ENCODE measurements around the gene ZNF853.

ZNF853 gene

GRCh38 chr7:6589151-6589828, 26.1 kb upstream of the ZNF853 start:
- H3K27me3 Mint-ChIP-seq: no peaks in the 10 kb centered on the region
- no peak for DNase-seq
- H3K9me3 Mint-ChIP-seq: no peaks in the 10 kb centered on the region
- H3K4me3 Mint-ChIP-seq: peak overlapping the region; percentile 75
- peaks cover 43% of the 10 kb centered on the region for H3K36me3 Mint-ChIP-seq (ENCODE audit: low read depth)
- H3K4me1 Mint-ChIP-seq: peaks cover 14% of the 10 kb centered on the region
- no peak for ATAC-seq
- peak overlapping the region; percentile 69 for H3K27ac Mint-ChIP-seq

- Mint-ChIP-seq H3K4me1 (peaks cover 14% of the 10 kb centered on the region), H3K27ac (peak within 1 kb of the TSS; percentile 91), H3K4me3 (peak within 1 kb of the TSS; percentile 93), H3K27me3 (no peaks in the 10 kb centered on the region), H3K9me3 (no peaks in the 10 kb centered on the region), H3K36me3 (ENCODE audit: low read depth) (peaks cover 38% of the 10 kb centered on the region)
- DNase-seq: peak; percentile 88
- ATAC-seq: peak; percentile 94
These were observed 25.4 kb upstream of the ZNF853 start, which contains the start of gene INTS15 for GRCh38 chr7:6589829-6590644. TSS of gene INTS15 (plus strand) at chr7:6590021. CDS start at chr7:6590284, 263 bp downstream.

GRCh38 chr7:6590645-6591110, 24.7 kb upstream of the ZNF853 start:
- ATAC-seq (no peak), DNase-seq (no peak)
- no peaks in the 10 kb centered on the region for H3K27me3 Mint-ChIP-seq
- H3K4me1 Mint-ChIP-seq: peaks cover 14% of the 10 kb centered on the region
- H3K9me3 Mint-ChIP-seq: no peaks in the 10 kb centered on the region
- peak overlapping the region; percentile 91 for H3K27ac Mint-ChIP-seq
- H3K36me3 Mint-ChIP-seq (ENCODE audit: low read depth): peaks cover 36% of the 10 kb centered on the region
- peak overlapping the region; percentile 93 for H3K4me3 Mint-ChIP-seq

- Mint-ChIP-seq H3K27me3 (no peaks in the 10 kb centered on the region), H3K27ac (no peak overlapping the region), H3K9me3 (no peaks in the 10 kb centered on the region), H3K36me3 (ENCODE audit: low read depth) (peaks cover 37% of the 10 kb centered on the region), H3K4me3 (no peak overlapping the region), H3K4me1 (peaks cover 2% of the 10 kb centered on the region)
- ATAC-seq (no peak), DNase-seq (no peak)
These were observed 15.3 kb upstream of the ZNF853 start for GRCh38 chr7:6600093-6600492.

- peaks cover 2% of the 10 kb centered on the region for H3K4me1 Mint-ChIP-seq
- H3K9me3 Mint-ChIP-seq: no peaks in the 10 kb centered on the region
- H3K4me3 Mint-ChIP-seq: no peak overlapping the region
- H3K36me3 Mint-ChIP-seq (ENCODE audit: low read depth): peaks cover 24% of the 10 kb centered on the region
- H3K27me3 Mint-ChIP-seq: no peaks in the 10 kb centered on the region
- ATAC-seq: no peak
- no peak overlapping the region for H3K27ac Mint-ChIP-seq
- no peak for DNase-seq
These were observed 11.0 kb upstream of the ZNF853 start for GRCh38 chr7:6604458-6604857.

- peaks cover 20% of the 10 kb centered on the region for H3K36me3 Mint-ChIP-seq (ENCODE audit: low read depth)
- DNase-seq (no peak), ATAC-seq (no peak)
- H3K27me3 Mint-ChIP-seq: no peaks in the 10 kb centered on the region
- no peak overlapping the region for H3K4me3 Mint-ChIP-seq
- H3K27ac Mint-ChIP-seq: no peak overlapping the region
- no peaks in the 10 kb centered on the region for H3K9me3 Mint-ChIP-seq
- H3K4me1 Mint-ChIP-seq: peaks cover 2% of the 10 kb centered on the region
These were observed 8.4 kb upstream of the ZNF853 start for GRCh38 chr7:6606866-6607583.

- no peak overlapping the region for H3K4me3 Mint-ChIP-seq
These were observed 7.8 kb upstream of the ZNF853 start for GRCh38 chr7:6607651-6608051.

GRCh38 chr7:6608081-6608480, 7.3 kb upstream of the ZNF853 start:
- no peaks in the 10 kb centered on the region for H3K27me3 Mint-ChIP-seq
- peaks cover 12% of the 10 kb centered on the region for H3K36me3 Mint-ChIP-seq (ENCODE audit: low read depth)
- H3K4me1 Mint-ChIP-seq: no peaks in the 10 kb centered on the region
- H3K9me3 Mint-ChIP-seq: no peaks in the 10 kb centered on the region
- ATAC-seq (no peak), DNase-seq (no peak)
- no peak overlapping the region for H3K27ac Mint-ChIP-seq
- H3K4me3 Mint-ChIP-seq: no peak overlapping the region

More at GRCh38 chr7:6607651-6608051, 7.8 kb upstream of the ZNF853 start:
- DNase-seq (no peak), ATAC-seq (no peak)
- H3K9me3 Mint-ChIP-seq: no peaks in the 10 kb centered on the region
- no peaks in the 10 kb centered on the region for H3K4me1 Mint-ChIP-seq
- no peak overlapping the region for H3K27ac Mint-ChIP-seq
- no peaks in the 10 kb centered on the region for H3K27me3 Mint-ChIP-seq
- peaks cover 14% of the 10 kb centered on the region for H3K36me3 Mint-ChIP-seq (ENCODE audit: low read depth)

GRCh38 chr7:6608794-6609193, 6.6 kb upstream of the ZNF853 start:
- no peak overlapping the region for H3K27ac Mint-ChIP-seq
- H3K4me1 Mint-ChIP-seq: no peaks in the 10 kb centered on the region
- no peaks in the 10 kb centered on the region for H3K27me3 Mint-ChIP-seq
- H3K9me3 Mint-ChIP-seq: no peaks in the 10 kb centered on the region
- H3K4me3 Mint-ChIP-seq: no peak overlapping the region
- ATAC-seq (no peak), DNase-seq (no peak)
- H3K36me3 Mint-ChIP-seq (ENCODE audit: low read depth): peaks cover 9% of the 10 kb centered on the region

GRCh38 chr7:6612819-6613218, 2.6 kb upstream of the ZNF853 start:
- DNase-seq (no peak), ATAC-seq (no peak)
- H3K27me3 Mint-ChIP-seq: peaks cover 3% of the 10 kb centered on the region
- no peaks in the 10 kb centered on the region for H3K9me3 Mint-ChIP-seq
- H3K4me1 Mint-ChIP-seq: peaks cover 8% of the 10 kb centered on the region
- no peak overlapping the region for H3K4me3 Mint-ChIP-seq
- peaks cover 2% of the 10 kb centered on the region for H3K36me3 Mint-ChIP-seq (ENCODE audit: low read depth)
- no peak overlapping the region for H3K27ac Mint-ChIP-seq

- H3K4me1 Mint-ChIP-seq: peaks cover 11% of the 10 kb centered on the region
- H3K36me3 Mint-ChIP-seq (ENCODE audit: low read depth): peaks cover 2% of the 10 kb centered on the region
- no peaks in the 10 kb centered on the region for H3K9me3 Mint-ChIP-seq
- peaks cover 3% of the 10 kb centered on the region for H3K27me3 Mint-ChIP-seq
- DNase-seq (no peak), ATAC-seq (no peak)
- H3K4me3 Mint-ChIP-seq: no peak overlapping the region
- H3K27ac Mint-ChIP-seq: no peak overlapping the region
These were observed 1.7 kb upstream of the ZNF853 start for GRCh38 chr7:6613706-6614105.

GRCh38 chr7:6615723-6616555, 529 bp downstream of the ZNF853 start:
- ATAC-seq: no peak
- H3K27me3 Mint-ChIP-seq: peaks cover 3% of the 10 kb centered on the region
- no peaks in the 10 kb centered on the region for H3K36me3 Mint-ChIP-seq (ENCODE audit: low read depth)
- peak overlapping the region; percentile 8 for H3K4me3 Mint-ChIP-seq
- DNase-seq: no peak
- peaks cover 31% of the 10 kb centered on the region for H3K4me1 Mint-ChIP-seq
- H3K9me3 Mint-ChIP-seq: no peaks in the 10 kb centered on the region
- no peak overlapping the region for H3K27ac Mint-ChIP-seq

- ATAC-seq (no peak), DNase-seq (no peak)
- Mint-ChIP-seq H3K36me3 (ENCODE audit: low read depth) (peaks cover 7% of the 10 kb centered on the region), H3K4me3 (peak overlapping the region; percentile 60), H3K27me3 (peaks cover 3% of the 10 kb centered on the region), H3K27ac (no peak overlapping the region), H3K9me3 (no peaks in the 10 kb centered on the region), H3K4me1 (peaks cover 40% of the 10 kb centered on the region)
These were observed 1.6 kb downstream of the ZNF853 start for GRCh38 chr7:6616854-6617643.
